Chondrocyte (in vitro differentiated cells): ENCODE data around the gene CCDC12. TPM values are rescaled to one million over a fixed set of nuclear protein-coding genes. Genes with fewer than 3 reads are reported as not detected.
A peak's percentile ranks its signal among the peaks of the same experiment; 100 is the strongest.

Experiments used
- DNase-seq: peaks from one replicate; pipeline ENCODE4 v3.0.0; 2021; ENCODE audit warnings: mixed read lengths, low spot score
- H3K27ac Mint-ChIP-seq: one replicate; pipeline ENCODE4 v1.8.0; 2021; ENCODE audit warnings: mild to moderate bottlenecking, moderate library complexity, mixed read lengths; ENCODE audit not compliant: unreplicated experiment
- H3K27me3 Mint-ChIP-seq: 2 replicates; pipeline ENCODE4 v1.8.0; 2021; ENCODE audit warnings: low read depth, mixed read lengths
- H3K36me3 Mint-ChIP-seq: 2 replicates; pipeline ENCODE4 v1.8.0; 2021; ENCODE audit warnings: low read depth, mixed read lengths
- H3K4me1 Mint-ChIP-seq: 2 replicates; pipeline ENCODE4 v1.8.0; 2021; ENCODE audit warnings: low read depth, mild to moderate bottlenecking, mixed read lengths
- H3K4me3 Mint-ChIP-seq: one replicate; pipeline ENCODE4 v1.8.0; 2021; ENCODE audit warnings: mild to moderate bottlenecking, moderate library complexity, mixed read lengths; ENCODE audit not compliant: unreplicated experiment
- H3K9me3 Mint-ChIP-seq: 2 replicates; pipeline ENCODE4 v1.8.0; 2021; ENCODE audit warnings: low read depth, mixed read lengths
- total RNA-seq: library from RNA; stranded (reverse); gene quantifications from 3 replicates; pipeline ENCODE4 v1.2.1, GENCODE V29; 2021
- TF ChIP-seq, protein P1 (sequence below): fragments of 200-600 bp; sonication (generic); IDR thresholded peaks from 2 replicates; pipeline ENCODE4 v1.5.0; 2021; ENCODE audit warnings: antibody characterized with exemption, mild to moderate bottlenecking, moderate library complexity

Gene CCDC12
- total RNA-seq, 1 donor from 2014 or later: 21.8 TPM

DNA sequence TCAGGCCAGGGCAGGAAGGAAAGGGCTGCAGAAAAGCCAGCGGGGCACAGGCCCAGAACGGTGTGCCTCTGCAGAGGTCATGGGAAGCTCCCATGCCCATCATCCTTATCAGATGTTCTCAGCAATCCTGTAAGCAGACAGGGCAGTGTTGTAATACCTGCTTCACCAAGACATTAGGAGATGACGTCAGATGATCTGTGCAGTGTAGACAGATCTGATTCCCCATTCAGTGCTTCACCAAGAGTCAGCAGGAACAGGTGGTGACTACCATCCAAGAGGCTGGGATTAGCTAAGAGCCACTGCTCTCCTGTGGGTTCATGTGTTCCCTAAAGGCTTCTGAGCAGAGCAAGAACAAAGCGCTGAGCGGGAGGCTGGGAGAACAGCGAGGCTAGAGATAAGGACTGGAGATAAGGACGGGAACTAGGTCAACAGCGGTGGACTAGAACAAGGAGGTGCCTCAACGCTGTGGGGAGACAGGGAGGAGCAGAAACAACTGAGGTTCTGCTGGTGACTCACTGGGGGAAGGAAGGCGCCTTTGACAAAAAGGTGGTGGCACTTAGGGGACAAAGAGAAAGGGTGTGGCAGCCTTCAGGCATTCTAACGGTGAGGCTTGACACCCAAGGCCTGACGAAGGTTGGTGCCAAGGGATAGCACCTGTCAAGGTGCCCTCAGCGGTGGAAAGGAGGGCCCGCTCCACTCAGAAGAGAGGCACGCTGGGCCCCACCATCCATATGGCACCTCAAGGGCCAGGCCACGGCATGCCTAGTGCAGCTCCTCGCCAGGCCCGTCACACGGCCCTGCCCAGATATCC lies 28.4 kb downstream of the CCDC12 start:
- H3K27me3 Mint-ChIP-seq: no peaks in the 10 kb centered on the region
- no peaks in the 10 kb centered on the region for H3K9me3 Mint-ChIP-seq
- peaks cover 51% of the 10 kb centered on the region for H3K4me1 Mint-ChIP-seq
- TF ChIP-seq, protein P1, sequence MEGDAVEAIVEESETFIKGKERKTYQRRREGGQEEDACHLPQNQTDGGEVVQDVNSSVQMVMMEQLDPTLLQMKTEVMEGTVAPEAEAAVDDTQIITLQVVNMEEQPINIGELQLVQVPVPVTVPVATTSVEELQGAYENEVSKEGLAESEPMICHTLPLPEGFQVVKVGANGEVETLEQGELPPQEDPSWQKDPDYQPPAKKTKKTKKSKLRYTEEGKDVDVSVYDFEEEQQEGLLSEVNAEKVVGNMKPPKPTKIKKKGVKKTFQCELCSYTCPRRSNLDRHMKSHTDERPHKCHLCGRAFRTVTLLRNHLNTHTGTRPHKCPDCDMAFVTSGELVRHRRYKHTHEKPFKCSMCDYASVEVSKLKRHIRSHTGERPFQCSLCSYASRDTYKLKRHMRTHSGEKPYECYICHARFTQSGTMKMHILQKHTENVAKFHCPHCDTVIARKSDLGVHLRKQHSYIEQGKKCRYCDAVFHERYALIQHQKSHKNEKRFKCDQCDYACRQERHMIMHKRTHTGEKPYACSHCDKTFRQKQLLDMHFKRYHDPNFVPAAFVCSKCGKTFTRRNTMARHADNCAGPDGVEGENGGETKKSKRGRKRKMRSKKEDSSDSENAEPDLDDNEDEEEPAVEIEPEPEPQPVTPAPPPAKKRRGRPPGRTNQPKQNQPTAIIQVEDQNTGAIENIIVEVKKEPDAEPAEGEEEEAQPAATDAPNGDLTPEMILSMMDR: no peak
- peak; percentile 80 for DNase-seq
- H3K27ac Mint-ChIP-seq: no peak overlapping the region
- H3K4me3 Mint-ChIP-seq: no peak overlapping the region
- peaks cover 7% of the 10 kb centered on the region for H3K36me3 Mint-ChIP-seq

DNA sequence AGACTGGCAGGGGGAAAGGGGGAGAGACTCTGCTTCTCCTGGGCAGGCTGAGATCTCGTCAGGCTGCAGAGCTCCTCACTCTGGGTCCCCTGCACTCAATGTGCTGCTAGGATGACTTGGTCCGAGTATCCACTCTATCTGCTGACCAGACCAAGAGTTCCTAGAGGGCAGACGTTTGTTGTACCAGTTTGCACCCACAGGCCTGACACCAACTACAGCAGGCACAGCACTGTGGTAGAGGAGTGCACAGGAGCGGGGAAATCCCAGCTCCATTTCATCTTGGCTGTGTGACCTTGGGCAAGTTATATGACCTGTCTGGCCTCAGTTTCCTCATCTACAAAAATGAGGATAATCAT lies 29.0 kb downstream of the CCDC12 start:
- no peak overlapping the region for H3K27ac Mint-ChIP-seq
- H3K36me3 Mint-ChIP-seq: peaks cover 7% of the 10 kb centered on the region
- TF ChIP-seq, protein P1: no peak
- no peaks in the 10 kb centered on the region for H3K9me3 Mint-ChIP-seq
- no peak for DNase-seq
- no peak overlapping the region for H3K4me3 Mint-ChIP-seq
- H3K27me3 Mint-ChIP-seq: no peaks in the 10 kb centered on the region
- peaks cover 54% of the 10 kb centered on the region for H3K4me1 Mint-ChIP-seq

DNA sequence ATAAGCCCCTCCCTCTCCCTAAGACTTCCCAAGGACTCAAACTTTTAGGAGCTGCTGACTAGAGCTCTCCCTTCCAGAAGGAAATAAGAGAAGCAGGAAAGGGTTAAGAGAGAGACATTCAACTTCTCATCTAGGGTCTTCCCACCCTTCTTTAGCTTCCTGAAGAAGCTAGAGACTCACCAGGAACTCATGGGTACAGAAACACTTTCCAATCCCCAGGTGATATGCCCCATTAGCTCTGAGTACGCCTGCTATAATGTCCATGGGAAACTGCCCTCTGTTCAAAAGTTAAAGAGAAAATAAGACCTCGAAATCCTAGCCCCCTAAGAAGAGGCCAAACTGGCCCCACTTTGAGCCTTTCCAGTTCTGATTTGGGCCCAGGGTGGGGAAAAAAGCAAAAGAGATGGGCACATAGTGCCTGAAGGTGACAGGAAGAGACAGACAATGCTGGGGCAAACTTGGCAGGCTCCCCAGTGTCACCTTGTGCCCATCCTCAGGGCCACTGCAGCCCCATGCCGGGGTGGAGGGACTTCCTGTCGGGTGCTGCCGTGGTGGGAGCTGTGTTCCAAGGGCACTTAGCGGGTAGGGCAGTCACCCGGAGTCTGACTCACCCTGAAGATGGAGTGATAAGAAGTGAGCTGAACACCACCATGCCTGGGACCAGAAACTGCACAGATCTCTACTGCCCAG lies 29.5 kb downstream of the CCDC12 start:
- TF ChIP-seq, protein P1: no peak
- H3K27me3 Mint-ChIP-seq: no peaks in the 10 kb centered on the region
- no peaks in the 10 kb centered on the region for H3K9me3 Mint-ChIP-seq
- no peak overlapping the region for H3K4me3 Mint-ChIP-seq
- H3K36me3 Mint-ChIP-seq: peaks cover 7% of the 10 kb centered on the region
- no peak overlapping the region for H3K27ac Mint-ChIP-seq
- peak; percentile 86 for DNase-seq
- H3K4me1 Mint-ChIP-seq: peaks cover 54% of the 10 kb centered on the region

DNA sequence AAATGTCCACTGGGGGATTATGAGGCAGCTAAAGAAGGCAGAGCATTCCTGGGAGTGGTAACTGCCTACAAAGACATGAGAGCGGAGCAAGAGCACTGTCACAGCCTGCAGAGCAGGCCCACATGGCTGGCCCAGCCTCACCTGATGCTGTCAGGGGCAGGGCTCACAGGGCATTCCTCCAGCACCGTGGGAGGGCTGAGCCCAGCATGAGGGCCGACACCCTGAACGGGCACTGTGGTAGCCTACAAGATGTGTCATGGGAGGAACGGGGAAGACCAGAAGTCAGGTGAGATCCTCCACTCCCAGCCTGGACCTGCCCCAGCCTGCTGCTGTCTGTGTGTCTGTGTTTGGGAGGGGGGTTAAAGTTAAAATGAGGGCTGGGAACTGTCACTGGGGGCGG lies 30.1 kb downstream of the CCDC12 start:
- TF ChIP-seq, protein P1: no peak
- Mint-ChIP-seq H3K4me3 (no peak overlapping the region), H3K27me3 (no peaks in the 10 kb centered on the region), H3K9me3 (no peaks in the 10 kb centered on the region), H3K27ac (no peak overlapping the region), H3K4me1 (peaks cover 54% of the 10 kb centered on the region), H3K36me3 (peaks cover 7% of the 10 kb centered on the region)
- peak; percentile 62 for DNase-seq

DNA sequence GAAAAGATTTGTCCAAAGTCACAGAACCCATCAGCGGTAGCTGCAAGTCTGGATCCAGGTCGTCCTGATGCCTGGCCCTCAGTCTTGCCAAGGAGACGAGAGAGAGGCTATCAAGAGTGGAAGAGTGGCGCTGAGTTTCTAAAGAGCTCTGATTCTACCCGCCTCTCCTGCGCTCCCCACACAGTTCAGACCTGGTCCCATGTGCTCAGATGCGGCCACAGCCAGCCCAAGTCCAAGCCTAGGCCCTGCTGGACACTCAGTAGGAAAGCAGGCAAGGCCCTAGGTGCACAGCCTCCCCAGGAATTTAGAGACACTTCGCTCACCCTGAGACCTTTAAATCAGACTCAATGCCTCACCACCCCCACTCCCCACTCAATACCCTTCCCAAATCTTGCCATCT lies 32.4 kb downstream of the CCDC12 start:
- Mint-ChIP-seq H3K4me1 (peaks cover 45% of the 10 kb centered on the region), H3K27ac (peak overlapping the region; percentile 51), H3K4me3 (no peak overlapping the region), H3K36me3 (peaks cover 13% of the 10 kb centered on the region), H3K27me3 (no peaks in the 10 kb centered on the region), H3K9me3 (no peaks in the 10 kb centered on the region)
- no peak for DNase-seq
- TF ChIP-seq, protein P1: no peak
